SK-N-SH treated with all-trans-retinoic acid at 6 μM for 48 hours (cell line): ENCODE measurements around the gene COG8.

Experiments used
- ATAC-seq: fragments of 200-7000 bp; cut with Tn5 transposase; 3 replicates; pipeline ENCODE4 v1.9.1; 2020; ENCODE audit warnings: mild to moderate bottlenecking, moderate library complexity
- ARNTL ChIP-seq: fragments of 450-650 bp; formaldehyde crosslinking; IDR thresholded peaks from 2 replicates; pipeline ENCODE4 v1.5.0; 2020; ENCODE audit warnings: low read depth, mild to moderate bottlenecking, moderate library complexity, borderline replicate concordance
- BACH2 ChIP-seq: fragments of 250-450 bp; sonication (Bioruptor Pico); IDR thresholded peaks from 2 replicates; pipeline ENCODE4 v1.9.0; 2021; ENCODE audit warnings: mild to moderate bottlenecking, borderline replicate concordance
- CSDC2 ChIP-seq: fragments of 250-450 bp; sonication (Bioruptor Pico); IDR thresholded peaks from 2 replicates; pipeline ENCODE4 v1.5.0; 2020; ENCODE audit warnings: mild to moderate bottlenecking, moderate library complexity
- CSRNP3 ChIP-seq: fragments of 250-450 bp; sonication (Bioruptor Pico); IDR thresholded peaks from 2 replicates; pipeline ENCODE4 v1.5.1; 2021; ENCODE audit warnings: mild to moderate bottlenecking, moderate library complexity
- ESRRG ChIP-seq: fragments of 250-450 bp; sonication (Bioruptor Pico); IDR thresholded peaks from 2 replicates; pipeline ENCODE4 v1.6.1; 2021; ENCODE audit warnings: mild to moderate bottlenecking
- GLIS3 ChIP-seq: fragments of 250-450 bp; sonication (Bioruptor Pico); IDR thresholded peaks from 2 replicates; pipeline ENCODE4 v1.5.0; 2020; ENCODE audit warnings: mild to moderate bottlenecking, moderate library complexity
- OSR1 ChIP-seq: fragments of 250-450 bp; sonication (Bioruptor Pico); IDR thresholded peaks from 2 replicates; pipeline ENCODE4 v1.8.0; 2022; ENCODE audit warnings: moderate library complexity, mild to moderate bottlenecking, inconsistent platforms
- PPARA ChIP-seq: fragments of 250-450 bp; sonication (Bioruptor Pico); IDR thresholded peaks from 2 replicates; pipeline ENCODE4 v1.5.0; 2020; ENCODE audit warnings: mild to moderate bottlenecking, borderline replicate concordance
- RARB ChIP-seq: fragments of 250-450 bp; sonication (Bioruptor Pico); IDR thresholded peaks from 2 replicates; pipeline ENCODE4 v1.8.0; 2021; ENCODE audit warnings: mild to moderate bottlenecking, moderate library complexity
- SNAI2 ChIP-seq: fragments of 250-450 bp; sonication (Bioruptor Pico); IDR thresholded peaks from 2 replicates; pipeline ENCODE4 v1.5.0; 2020; ENCODE audit warnings: mild to moderate bottlenecking, moderate library complexity
- ZC3H10 ChIP-seq: fragments of 250-450 bp; sonication (Bioruptor Pico); IDR thresholded peaks from 2 replicates; pipeline ENCODE4 v1.5.1; 2021; ENCODE audit warnings: mild to moderate bottlenecking, moderate library complexity
- ZFP3 ChIP-seq: fragments of 250-450 bp; sonication (Bioruptor Pico); IDR thresholded peaks from 2 replicates; pipeline ENCODE4 v1.5.0; 2020; ENCODE audit warnings: mild to moderate bottlenecking, moderate library complexity
- ZFP30 ChIP-seq: fragments of 450-650 bp; formaldehyde crosslinking; IDR thresholded peaks from 2 replicates; pipeline ENCODE4 v1.5.0; 2022; ENCODE audit warnings: mild to moderate bottlenecking, moderate library complexity
- ZNF70 ChIP-seq: fragments of 450-650 bp; formaldehyde crosslinking; IDR thresholded peaks from 2 replicates; pipeline ENCODE4 v1.5.0; 2020; ENCODE audit warnings: mild to moderate bottlenecking, moderate library complexity
- ZNF8 ChIP-seq: fragments of 450-650 bp; formaldehyde crosslinking; IDR thresholded peaks from 2 replicates; pipeline ENCODE4 v1.5.0; 2020; ENCODE audit warnings: mild to moderate bottlenecking, moderate library complexity
- TF ChIP-seq, protein P1 (sequence below): fragments of 250-450 bp; sonication (Bioruptor Pico); IDR thresholded peaks from 2 replicates; pipeline ENCODE4 v1.5.1; 2020; ENCODE audit warnings: low read depth, mild to moderate bottlenecking, moderate library complexity
- TF ChIP-seq, protein P2 (sequence below): fragments of 250-450 bp; sonication (Bioruptor Pico); IDR thresholded peaks from 2 replicates; pipeline ENCODE4 v1.8.0; 2020; ENCODE audit warnings: mild to moderate bottlenecking, moderate library complexity, borderline replicate concordance
- TF ChIP-seq, protein P3 (sequence below): fragments of 250-450 bp; sonication (Bioruptor Pico); IDR thresholded peaks from 2 replicates; pipeline ENCODE4 v1.8.0; 2021; ENCODE audit warnings: low read depth, mild to moderate bottlenecking, moderate library complexity, borderline replicate concordance

COG8 gene

GRCh38 chr16:69285240-69285639 lies 54.1 kb downstream of the COG8 start:
- peak; percentile 37 for ATAC-seq
- TF ChIP-seq, protein P1, sequence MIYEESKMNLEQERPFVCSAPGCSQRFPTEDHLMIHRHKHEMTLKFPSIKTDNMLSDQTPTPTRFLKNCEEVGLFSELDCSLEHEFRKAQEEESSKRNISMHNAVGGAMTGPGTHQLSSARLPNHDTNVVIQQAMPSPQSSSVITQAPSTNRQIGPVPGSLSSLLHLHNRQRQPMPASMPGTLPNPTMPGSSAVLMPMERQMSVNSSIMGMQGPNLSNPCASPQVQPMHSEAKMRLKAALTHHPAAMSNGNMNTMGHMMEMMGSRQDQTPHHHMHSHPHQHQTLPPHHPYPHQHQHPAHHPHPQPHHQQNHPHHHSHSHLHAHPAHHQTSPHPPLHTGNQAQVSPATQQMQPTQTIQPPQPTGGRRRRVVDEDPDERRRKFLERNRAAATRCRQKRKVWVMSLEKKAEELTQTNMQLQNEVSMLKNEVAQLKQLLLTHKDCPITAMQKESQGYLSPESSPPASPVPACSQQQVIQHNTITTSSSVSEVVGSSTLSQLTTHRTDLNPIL (CRISPR knock-in tag), result no peak
- TF ChIP-seq CSRNP3 (CRISPR knock-in tag) (no peak), BACH2 (CRISPR knock-in tag) (no peak), RARB (CRISPR knock-in tag) (no peak), PPARA (CRISPR knock-in tag) (no peak), ZFP30 (CRISPR knock-in tag) (no peak), GLIS3 (CRISPR knock-in tag) (no peak)
- TF ChIP-seq, all 23 proteins: peak for 0

DNA sequence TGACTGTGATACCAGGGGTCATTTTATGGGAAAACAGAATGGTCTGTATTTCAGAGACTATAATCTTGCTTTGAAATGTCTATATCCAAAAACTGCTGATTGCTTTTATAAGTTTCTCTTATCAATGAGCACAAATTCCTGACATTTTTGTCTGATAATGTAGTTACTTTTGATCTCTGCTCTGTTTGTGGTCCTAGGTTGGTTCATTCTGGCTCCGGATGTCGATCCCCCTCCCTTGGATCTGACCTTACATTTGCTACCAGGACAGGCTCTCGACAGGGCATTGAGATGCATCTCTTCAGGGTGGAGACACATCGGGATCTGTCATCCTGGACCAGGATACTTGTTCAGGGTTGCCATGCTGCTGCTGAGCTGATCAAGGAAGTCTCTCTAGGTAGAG lies 55.5 kb downstream of the COG8 start:
- ATAC-seq, result no peak

GRCh38 chr16:69277413-69277812 lies 62.0 kb downstream of the COG8 start:
- ATAC-seq, result no peak
- TF ChIP-seq, protein P2, sequence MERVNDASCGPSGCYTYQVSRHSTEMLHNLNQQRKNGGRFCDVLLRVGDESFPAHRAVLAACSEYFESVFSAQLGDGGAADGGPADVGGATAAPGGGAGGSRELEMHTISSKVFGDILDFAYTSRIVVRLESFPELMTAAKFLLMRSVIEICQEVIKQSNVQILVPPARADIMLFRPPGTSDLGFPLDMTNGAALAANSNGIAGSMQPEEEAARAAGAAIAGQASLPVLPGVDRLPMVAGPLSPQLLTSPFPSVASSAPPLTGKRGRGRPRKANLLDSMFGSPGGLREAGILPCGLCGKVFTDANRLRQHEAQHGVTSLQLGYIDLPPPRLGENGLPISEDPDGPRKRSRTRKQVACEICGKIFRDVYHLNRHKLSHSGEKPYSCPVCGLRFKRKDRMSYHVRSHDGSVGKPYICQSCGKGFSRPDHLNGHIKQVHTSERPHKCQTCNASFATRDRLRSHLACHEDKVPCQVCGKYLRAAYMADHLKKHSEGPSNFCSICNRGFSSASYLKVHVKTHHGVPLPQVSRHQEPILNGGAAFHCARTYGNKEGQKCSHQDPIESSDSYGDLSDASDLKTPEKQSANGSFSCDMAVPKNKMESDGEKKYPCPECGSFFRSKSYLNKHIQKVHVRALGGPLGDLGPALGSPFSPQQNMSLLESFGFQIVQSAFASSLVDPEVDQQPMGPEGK (CRISPR knock-in tag), result no peak

More for the DNA sequence above, 55.5 kb downstream of the COG8 start:
- TF ChIP-seq ZNF70, result no peak
- TF ChIP-seq ZNF8, result no peak
- no peak for TF ChIP-seq BACH2 (CRISPR knock-in tag)
- no peak for TF ChIP-seq ZC3H10 (CRISPR knock-in tag)
- TF ChIP-seq, protein P2 (CRISPR knock-in tag), result no peak
- no peak for TF ChIP-seq OSR1 (CRISPR knock-in tag)
- TF ChIP-seq, protein P1 (CRISPR knock-in tag), result no peak
- no peak for TF ChIP-seq ARNTL
- TF ChIP-seq ZFP30 (CRISPR knock-in tag), result no peak
- TF ChIP-seq ESRRG (CRISPR knock-in tag), result no peak
- no peak for TF ChIP-seq RARB (CRISPR knock-in tag)
- TF ChIP-seq CSDC2 (CRISPR knock-in tag), result no peak
- TF ChIP-seq, protein P3, sequence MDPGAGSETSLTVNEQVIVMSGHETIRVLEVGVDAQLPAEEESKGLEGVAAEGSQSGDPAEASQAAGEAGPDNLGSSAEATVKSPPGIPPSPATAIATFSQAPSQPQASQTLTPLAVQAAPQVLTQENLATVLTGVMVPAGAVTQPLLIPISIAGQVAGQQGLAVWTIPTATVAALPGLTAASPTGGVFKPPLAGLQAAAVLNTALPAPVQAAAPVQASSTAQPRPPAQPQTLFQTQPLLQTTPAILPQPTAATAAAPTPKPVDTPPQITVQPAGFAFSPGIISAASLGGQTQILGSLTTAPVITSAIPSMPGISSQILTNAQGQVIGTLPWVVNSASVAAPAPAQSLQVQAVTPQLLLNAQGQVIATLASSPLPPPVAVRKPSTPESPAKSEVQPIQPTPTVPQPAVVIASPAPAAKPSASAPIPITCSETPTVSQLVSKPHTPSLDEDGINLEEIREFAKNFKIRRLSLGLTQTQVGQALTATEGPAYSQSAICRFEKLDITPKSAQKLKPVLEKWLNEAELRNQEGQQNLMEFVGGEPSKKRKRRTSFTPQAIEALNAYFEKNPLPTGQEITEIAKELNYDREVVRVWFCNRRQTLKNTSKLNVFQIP (CRISPR knock-in tag), result no peak
- no peak for TF ChIP-seq PPARA (CRISPR knock-in tag)
- no peak for TF ChIP-seq ZFP3 (CRISPR knock-in tag)
- TF ChIP-seq SNAI2 (CRISPR knock-in tag), result no peak
